ENCODE results near the gene ABHD12B.

ABHD12B gene

DNA sequence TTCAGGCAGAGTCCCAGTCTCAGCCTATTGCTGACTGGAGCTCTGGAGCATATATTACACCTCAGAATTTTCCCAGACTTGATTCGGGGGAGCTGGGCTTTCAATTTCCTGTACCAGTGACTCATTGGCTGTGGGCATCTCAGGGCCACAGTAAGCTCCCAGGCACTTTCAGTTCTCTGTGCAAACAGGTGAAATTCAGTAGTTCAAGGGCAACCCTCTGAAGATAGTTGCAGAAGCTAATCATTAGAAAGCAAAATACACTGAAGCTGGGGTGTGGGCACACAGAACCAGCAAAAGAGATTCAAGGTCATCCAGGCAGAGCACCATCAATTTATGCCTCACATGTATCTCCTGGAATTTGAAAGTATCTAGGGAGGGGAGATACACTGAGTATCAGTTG is 32.8 kb upstream of the ABHD12B start:
- DNase-seq (ENCODE audit: extremely low read depth in 1 of 2, low read depth in 1 of 2), result no peak

GRCh38 chr14:50839691-50840090 is 32.2 kb upstream of the ABHD12B start:
- no peak for DNase-seq (ENCODE audit: extremely low read depth in 1 of 2, low read depth in 1 of 2)

DNA sequence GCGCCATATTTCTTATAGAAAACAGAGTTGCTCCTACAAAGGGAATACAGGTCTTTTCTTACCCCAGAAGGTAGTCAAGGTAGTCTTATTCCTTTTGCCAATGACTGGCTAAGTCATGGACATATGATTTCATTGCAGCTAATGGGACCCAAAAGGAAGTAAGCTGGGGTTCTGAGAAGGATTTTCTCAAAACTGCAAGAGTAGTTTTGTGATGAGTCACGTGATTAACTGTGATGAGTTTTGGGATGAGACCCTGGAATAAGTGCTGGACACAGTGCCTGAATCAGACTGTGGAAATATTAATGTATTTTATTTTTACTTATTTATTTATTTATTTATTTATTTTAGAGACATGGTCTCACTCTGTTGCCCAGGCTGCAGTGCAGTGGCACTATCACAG is 27.5 kb upstream of the ABHD12B start:
- no peak for DNase-seq (ENCODE audit: extremely low read depth in 1 of 2, low read depth in 1 of 2)

GRCh38 chr14:50845166-50845565 is 26.7 kb upstream of the ABHD12B start:
- DNase-seq (ENCODE audit: extremely low read depth in 1 of 2, low read depth in 1 of 2), result no peak

DNA sequence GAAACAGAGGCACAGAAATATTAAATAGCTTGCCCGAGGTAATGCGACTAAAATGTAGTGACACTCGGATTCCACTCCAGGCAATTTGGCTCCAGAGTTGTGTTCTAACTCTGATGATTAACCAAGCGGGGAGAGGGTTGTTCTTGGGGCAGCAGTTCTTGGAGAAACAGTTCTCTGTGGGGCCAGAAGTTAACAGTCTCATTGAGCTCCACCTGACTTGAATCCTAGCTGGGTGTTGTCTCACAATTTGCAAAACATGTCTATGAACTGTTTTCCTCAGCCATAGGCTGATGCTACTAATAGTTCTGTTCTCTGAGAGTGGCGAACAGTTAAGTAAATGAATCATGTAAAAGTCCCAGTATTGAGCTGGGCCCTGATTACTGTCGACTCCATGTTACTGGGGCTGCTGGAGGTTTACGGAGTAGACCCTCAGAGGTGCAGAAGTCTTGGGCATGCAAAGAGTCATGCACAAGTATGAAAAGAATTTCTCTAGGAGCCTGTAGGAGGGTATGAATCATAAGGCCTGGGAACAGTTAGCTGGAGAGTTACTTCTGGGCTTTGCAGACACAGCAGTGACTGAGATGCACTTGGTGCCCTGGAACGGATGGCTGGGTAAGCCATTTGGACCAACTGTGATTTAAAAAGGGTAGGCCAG is 25.5 kb upstream of the ABHD12B start:
- DNase-seq (ENCODE audit: extremely low read depth in 1 of 2, low read depth in 1 of 2), result no peak

DNA sequence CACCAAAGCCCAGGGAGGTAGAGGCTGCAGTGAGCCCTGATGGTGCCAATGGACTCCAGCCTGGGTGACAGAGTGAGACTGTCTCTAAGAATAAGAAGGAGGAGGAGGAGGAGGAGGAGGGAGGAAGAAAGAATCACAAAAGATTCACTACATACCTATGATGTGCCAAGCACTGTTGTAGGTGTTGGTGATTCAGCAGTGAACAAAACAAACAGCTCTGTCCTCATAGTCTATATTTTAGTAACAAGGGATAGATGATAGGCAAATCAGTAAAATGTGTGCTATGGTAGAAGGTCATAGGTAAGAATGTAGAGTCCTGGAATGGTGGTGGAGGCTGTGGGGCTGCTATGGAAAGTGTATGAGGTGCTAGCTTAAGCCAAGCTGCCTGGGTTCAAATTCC is 18.0 kb upstream of the ABHD12B start:
- no peak for DNase-seq (ENCODE audit: extremely low read depth in 1 of 2, low read depth in 1 of 2)

DNA sequence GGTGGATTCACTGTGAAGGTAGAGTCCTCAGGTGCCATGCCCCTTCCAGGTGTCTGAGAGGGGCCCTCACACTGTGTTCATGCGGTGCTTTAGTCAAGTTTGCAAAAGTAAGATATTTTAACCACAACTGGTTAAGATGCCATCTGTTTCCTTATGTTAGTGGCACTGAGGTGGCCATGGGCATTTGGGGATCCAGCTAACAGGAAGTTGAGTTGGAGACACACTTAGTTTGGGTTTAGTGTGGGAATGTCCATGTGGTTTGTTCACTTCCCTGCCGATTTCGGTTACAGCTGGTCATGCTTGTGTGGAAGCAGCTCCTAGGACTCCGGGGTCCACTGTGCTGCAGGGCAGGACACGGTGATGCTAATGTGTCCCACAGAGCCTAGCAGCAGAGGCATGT is 17.3 kb upstream of the ABHD12B start:
- DNase-seq (ENCODE audit: extremely low read depth in 1 of 2, low read depth in 1 of 2), result no peak

DNA sequence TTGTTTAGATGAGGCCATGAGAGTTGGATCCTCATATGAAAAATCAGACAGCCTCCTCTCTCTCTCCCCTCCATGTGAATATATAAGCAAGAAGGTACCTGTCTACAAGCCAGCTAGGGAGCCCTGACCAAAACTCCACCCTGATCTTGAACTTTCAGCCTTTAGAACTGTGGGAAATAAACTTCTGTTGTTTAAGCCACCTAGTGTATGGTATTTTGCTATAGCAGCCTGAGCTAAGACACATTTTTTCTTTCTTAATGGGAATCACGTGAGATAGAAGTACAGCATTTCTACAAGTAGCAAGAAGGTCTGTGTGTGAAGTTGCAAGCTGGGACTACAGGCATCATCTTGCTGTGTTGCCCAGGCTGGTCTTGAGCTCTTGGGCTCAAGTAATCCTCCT is 16.3 kb upstream of the ABHD12B start:
- DNase-seq (ENCODE audit: extremely low read depth in 1 of 2, low read depth in 1 of 2), result no peak

DNA sequence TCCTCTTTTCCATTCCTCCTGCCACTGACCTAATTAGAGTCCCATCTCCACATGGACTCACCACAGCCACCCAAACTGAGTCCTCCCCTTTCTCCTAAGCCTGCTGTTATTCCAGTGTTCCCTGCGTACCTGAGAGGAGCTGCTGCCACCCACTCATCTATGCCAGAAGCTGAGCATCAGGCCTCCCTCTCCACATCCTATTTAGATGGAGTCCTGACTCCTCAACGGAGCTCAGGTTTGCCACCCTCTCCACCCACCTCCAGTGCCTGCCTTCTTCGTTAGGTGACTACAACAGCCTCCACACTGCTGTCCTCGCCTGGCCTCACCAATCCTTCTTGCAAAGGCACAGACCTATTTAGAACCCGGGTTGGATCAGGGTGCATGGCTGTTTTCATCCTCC is 15.2 kb upstream of the ABHD12B start:
- DNase-seq (ENCODE audit: extremely low read depth in 1 of 2, low read depth in 1 of 2), result no peak

GRCh38 chr14:50859296-50859624 is 12.6 kb upstream of the ABHD12B start:
- DNase-seq (ENCODE audit: extremely low read depth in 1 of 2, low read depth in 1 of 2), result no peak

DNA sequence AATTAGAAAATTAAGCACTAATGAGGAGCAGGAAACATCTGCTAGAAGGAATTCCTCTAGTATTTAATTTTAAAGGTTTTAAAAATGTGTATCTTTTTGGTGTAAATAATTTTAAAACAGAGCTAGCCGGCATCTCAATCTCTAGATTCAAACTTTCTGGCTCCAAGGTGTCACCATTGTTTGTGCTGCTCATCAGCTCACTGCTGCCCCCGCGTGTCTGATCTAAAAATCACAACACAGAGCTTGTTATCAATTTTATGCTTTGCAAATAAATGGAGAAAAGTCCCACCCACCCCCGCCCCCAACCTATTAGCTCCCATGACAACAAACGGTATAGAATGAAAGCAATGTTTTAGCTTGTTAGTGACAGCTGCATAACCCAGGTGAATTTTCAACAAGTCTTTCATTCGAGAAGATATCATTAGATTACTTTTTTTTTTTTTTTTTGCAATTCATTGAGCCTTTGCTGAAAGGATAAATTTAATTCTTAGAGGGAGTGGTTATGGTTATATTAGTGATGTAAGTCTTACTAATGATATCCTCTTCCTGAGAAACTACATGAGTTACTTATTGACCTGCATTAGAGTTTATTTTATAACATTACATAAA is 11.3 kb upstream of the ABHD12B start:
- peak; percentile 79 to 82 for DNase-seq (ENCODE audit: extremely low read depth in 1 of 2, low read depth in 1 of 2)

GRCh38 chr14:50862036-50862570 is 9.8 kb upstream of the ABHD12B start:
- DNase-seq (ENCODE audit: extremely low read depth in 1 of 2, low read depth in 1 of 2), result no peak

DNA sequence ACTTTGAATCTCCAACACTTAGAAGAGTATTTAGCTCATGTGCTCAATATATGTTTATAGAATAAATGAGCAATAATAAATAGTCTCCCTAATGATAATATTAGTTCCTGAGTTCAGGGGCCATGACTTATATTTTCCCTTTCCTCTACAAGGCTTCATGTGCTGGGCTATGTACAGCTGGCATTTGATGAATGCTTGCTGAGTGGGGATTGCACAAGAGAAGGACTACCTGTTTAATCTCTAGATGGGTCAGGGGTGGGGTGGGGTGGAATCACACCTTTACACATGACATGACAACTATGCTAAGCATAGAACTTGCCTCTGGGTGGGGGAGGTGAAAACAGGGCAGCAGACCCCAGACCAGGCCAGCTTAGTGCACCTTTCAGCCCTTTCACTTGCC is 7.6 kb upstream of the ABHD12B start:
- no peak for DNase-seq (ENCODE audit: extremely low read depth in 1 of 2, low read depth in 1 of 2)

DNA sequence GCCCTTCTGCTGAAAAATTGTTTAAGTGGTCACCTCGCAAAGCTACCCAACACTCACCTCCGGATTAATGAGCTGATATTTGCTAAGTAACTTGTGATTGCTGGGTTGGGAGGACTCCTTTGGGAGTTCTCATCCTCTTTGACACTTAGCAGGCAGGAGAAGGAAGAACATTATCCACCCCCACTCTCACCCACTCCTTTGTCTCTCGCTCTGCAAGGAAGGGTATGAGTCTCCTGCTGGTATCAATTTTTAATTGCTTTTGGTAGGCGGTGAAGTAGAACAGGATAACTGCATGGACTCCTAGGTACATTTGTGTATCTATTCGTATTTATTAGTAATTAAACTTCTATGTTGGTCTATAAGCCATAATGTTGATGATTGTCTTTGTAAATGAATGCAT is 6.9 kb upstream of the ABHD12B start:
- no peak for DNase-seq (ENCODE audit: extremely low read depth in 1 of 2, low read depth in 1 of 2)

GRCh38 chr14:50865391-50866076 is 6.3 kb upstream of the ABHD12B start:
- no peak for DNase-seq (ENCODE audit: extremely low read depth in 1 of 2, low read depth in 1 of 2)

DNA sequence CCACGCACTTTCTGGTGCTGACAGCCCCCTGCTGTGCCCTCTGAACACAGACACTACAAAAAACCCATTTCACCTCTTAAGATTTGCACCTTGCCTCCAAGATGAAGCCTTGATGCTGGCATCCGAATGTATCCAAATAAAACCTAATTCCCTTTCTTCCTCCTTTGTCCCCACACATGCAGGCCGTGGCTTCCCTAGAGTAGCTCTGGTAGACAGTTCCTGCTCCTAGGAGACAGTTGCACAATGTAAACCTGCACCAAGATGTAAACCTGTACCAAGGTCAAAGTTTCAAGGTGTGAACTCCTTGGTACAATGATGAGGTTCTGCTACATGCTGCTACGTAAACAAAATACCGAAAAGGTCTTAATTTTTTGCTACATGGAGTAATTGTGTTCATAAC is 625 bp upstream of the ABHD12B start:
- DNase-seq (ENCODE audit: extremely low read depth in 1 of 2, low read depth in 1 of 2), result no peak

DNA sequence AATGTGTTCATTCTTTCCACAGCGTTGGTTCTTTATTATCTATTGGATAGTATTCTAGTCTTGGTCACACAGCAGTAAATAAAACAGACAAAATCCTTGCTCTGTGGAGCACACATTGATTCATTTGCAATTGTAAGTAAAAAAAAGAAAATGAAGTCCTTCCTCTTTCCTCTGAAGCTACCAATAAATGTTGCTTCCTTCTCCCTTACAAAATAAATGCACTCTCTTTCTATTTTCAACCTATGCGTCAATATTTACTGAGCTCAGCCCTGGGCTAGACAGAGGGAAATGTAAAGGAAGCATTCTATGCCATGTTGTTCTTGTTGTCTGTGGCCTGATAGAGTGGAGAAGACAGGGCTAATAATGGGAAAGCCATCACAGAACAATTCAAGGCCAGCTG is 2.9 kb downstream of the ABHD12B start:
- DNase-seq (ENCODE audit: extremely low read depth in 1 of 2, low read depth in 1 of 2), result no peak

DNA sequence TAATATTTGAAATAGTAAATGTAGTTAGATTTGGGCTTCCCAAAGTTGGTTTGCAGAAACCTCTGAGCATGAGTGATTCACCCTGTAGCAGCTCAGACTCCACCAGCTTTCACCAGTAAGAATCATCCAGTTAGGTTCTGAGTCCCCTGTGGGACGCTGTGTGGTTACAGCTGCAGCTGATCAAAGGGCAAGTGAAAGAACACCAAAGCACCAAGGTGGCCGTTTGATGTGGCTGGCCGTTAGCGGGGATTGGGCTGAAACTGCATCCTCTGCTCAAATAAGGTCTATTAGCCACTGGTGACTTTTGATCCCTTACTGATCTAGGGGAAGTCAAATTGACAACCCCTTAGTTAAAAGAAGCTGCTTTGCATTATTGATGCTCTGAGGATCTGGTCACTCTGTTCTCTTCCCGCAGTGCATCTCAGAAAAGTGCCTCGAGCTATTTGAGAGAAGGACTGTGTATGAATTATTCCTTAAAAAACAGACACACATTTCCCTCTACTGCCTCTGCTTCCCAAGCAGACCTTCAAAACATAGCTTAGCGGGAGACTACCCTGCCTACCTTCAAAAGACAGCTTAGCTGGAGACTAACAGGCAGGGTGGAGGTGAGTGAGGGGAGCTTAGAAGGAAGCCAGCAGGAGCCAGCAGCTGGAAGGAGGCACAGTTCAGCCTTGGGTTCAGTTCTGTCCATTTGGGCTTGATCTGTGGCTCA is 3.7 kb downstream of the ABHD12B start:
- DNase-seq (ENCODE audit: extremely low read depth in 1 of 2, low read depth in 1 of 2), result peak in 1 of 2 donors; percentile 11

- no peak for DNase-seq (ENCODE audit: extremely low read depth in 1 of 2, low read depth in 1 of 2)
These were observed 11.3 kb downstream of the ABHD12B start for GRCh38 chr14:50882932-50883826.

GRCh38 chr14:50883827-50884197 is 12.0 kb downstream of the ABHD12B start:
- DNase-seq (ENCODE audit: extremely low read depth in 1 of 2, low read depth in 1 of 2), result no peak

DNA sequence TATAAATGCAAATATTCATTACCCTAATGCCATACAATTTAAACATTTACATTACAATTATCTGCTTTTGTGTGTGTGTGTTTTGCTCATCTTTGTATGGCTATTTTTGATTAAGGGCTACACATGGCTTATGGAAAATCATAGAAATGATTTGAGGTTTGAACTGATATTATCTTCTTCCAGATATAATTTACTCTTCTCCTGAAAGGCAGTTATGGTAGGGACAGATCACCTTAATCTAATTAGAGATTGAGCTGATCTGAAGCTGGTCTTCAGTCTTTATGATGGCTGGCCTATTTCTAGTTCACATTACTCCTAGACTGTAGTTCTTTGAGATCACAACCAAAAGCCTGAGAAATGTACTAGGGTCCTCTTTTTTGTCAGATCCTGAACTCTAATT is 15.6 kb downstream of the ABHD12B start:
- DNase-seq (ENCODE audit: extremely low read depth in 1 of 2, low read depth in 1 of 2), result no peak

Data from activated CD8-positive, alpha-beta memory T cell treated with anti-CD3 and anti-CD28 coated beads for 1 hour (primary cell).